CD14-positive monocyte (primary cell): ENCODE results near the gene FAM180A. TPM values are rescaled to one million over a fixed set of nuclear protein-coding genes. Genes with fewer than 3 reads are reported as not detected.

Experiments
- DNase-seq, 3 donors: peaks; one replicate each; pipeline ENCODE4 v3.0.0-alpha.2; 2011 to 2022
- H2AFZ ChIP-seq: 2 replicates; pipeline ENCODE4 v1.6.0; 2012; ENCODE audit warnings: mild to moderate bottlenecking, low read depth, low read length, inconsistent platforms; ENCODE audit not compliant: insufficient read depth, poor library complexity, severe bottlenecking
- H3K27ac ChIP-seq, 2 donors: 1 replicate in 1 of 2; 2 replicates in 1 of 2; pipeline ENCODE4 v1.5.1; 2012 to 2013; ENCODE audit warnings: low read length in 2 of 2, control low read depth in 1 of 2, inconsistent platforms in 1 of 2, low read depth in 1 of 2, mild to moderate bottlenecking in 1 of 2
- H3K27me3 ChIP-seq, 2 donors: one replicate each; pipeline versions ENCODE4 v1.6.0 to v1.6.1; 2011 to 2013; ENCODE audit warnings: low read length in 2 of 2; ENCODE audit not compliant: control insufficient read depth in 2 of 2, insufficient read depth in 2 of 2
- H3K36me3 ChIP-seq, 2 donors: replicated peaks in 1 of 2; 1 replicate in 1 of 2; 2 replicates in 1 of 2; pipeline versions ENCODE4 v1.5.1 to v1.6.1; 2012 to 2013; ENCODE audit warnings: low read length in 2 of 2, control low read depth in 1 of 2, inconsistent platforms in 1 of 2, mild to moderate bottlenecking in 1 of 2; ENCODE audit not compliant: insufficient read depth in 2 of 2, control insufficient read depth in 1 of 2
- H3K4me1 ChIP-seq, 2 donors: 1 replicate in 1 of 2; 2 replicates in 1 of 2; pipeline versions ENCODE4 v1.5.1 to v1.6.1; 2012 to 2013; ENCODE audit warnings: low read length in 2 of 2, control low read depth in 1 of 2, inconsistent platforms in 1 of 2, mild to moderate bottlenecking in 1 of 2, moderate library complexity in 1 of 2; ENCODE audit not compliant: insufficient read depth in 2 of 2, control insufficient read depth in 1 of 2
- H3K4me2 ChIP-seq: replicated peaks from 2 replicates; pipeline ENCODE3; 2012; ENCODE audit warnings: low read length, moderate library complexity, mild to moderate bottlenecking; ENCODE audit not compliant: poor library complexity, severe bottlenecking; ENCODE audit errors: extremely low read depth
- H3K4me3 ChIP-seq, 3 experiments: fragments of 200-600 bp in 1 of 3; sonication (generic) in 1 of 3; replicated peaks in 1 of 3; 1 replicate in 2 of 3; 2 replicates in 1 of 3; pipeline ENCODE4 v1.5.1; 2011 to 2013; ENCODE audit warnings: low read length in 3 of 3, mild to moderate bottlenecking in 3 of 3, control low read depth in 2 of 3, low read depth in 2 of 3, inconsistent platforms in 1 of 3, moderate library complexity in 1 of 3
- H3K79me2 ChIP-seq: 2 replicates; pipeline ENCODE4 v1.6.0; 2012; ENCODE audit warnings: mild to moderate bottlenecking, control low read depth, inconsistent platforms, low read length, moderate library complexity; ENCODE audit not compliant: insufficient read depth
- H3K9ac ChIP-seq: 2 replicates; pipeline ENCODE4 v1.6.0; 2017; ENCODE audit warnings: low read length, mild to moderate bottlenecking; ENCODE audit not compliant: insufficient read depth, poor library complexity, severe bottlenecking
- H3K9me3 ChIP-seq, 2 donors: replicated peaks in 1 of 2; 1 replicate in 1 of 2; 2 replicates in 1 of 2; pipeline versions ENCODE4 v1.5.1 to v1.6.1; 2012 to 2013; ENCODE audit warnings: low read length in 2 of 2, control low read depth in 1 of 2; ENCODE audit not compliant: control insufficient read depth in 1 of 2, insufficient read depth in 1 of 2
- H4K20me1 ChIP-seq: 2 replicates; pipeline ENCODE4 v1.6.0; 2012; ENCODE audit warnings: mild to moderate bottlenecking, low read length, control low read depth, moderate library complexity; ENCODE audit not compliant: insufficient read depth
- H3K27ac Mint-ChIP-seq, 7 donors: one replicate each; pipeline ENCODE4 v1.8.0; 2020; ENCODE audit warnings: mild to moderate bottlenecking in 7 of 7, mixed read lengths in 7 of 7, moderate library complexity in 6 of 7, inconsistent platforms in 2 of 7
- H3K27me3 Mint-ChIP-seq, 3 donors: one replicate each; pipeline ENCODE4 v1.8.0; 2021 to 2022; ENCODE audit warnings: low read depth in 3 of 3, mild to moderate bottlenecking in 3 of 3, mixed read lengths in 3 of 3, moderate library complexity in 3 of 3, inconsistent platforms in 1 of 3
- H3K36me3 Mint-ChIP-seq, 2 donors: one replicate each; pipeline ENCODE4 v1.8.0; 2020; ENCODE audit warnings: mixed read lengths in 2 of 2, inconsistent platforms in 1 of 2, mild to moderate bottlenecking in 1 of 2
- H3K4me1 Mint-ChIP-seq: one replicate; pipeline ENCODE4 v1.8.0; 2020; ENCODE audit warnings: mild to moderate bottlenecking, mixed read lengths
- H3K4me3 Mint-ChIP-seq, 2 donors: one replicate each; pipeline ENCODE4 v1.8.0; 2020; ENCODE audit warnings: mild to moderate bottlenecking in 2 of 2, mixed read lengths in 2 of 2, moderate library complexity in 1 of 2
- H3K9me3 Mint-ChIP-seq, 7 donors: one replicate each; pipeline ENCODE4 v1.8.0; 2020 to 2022; ENCODE audit warnings: mixed read lengths in 7 of 7, mild to moderate bottlenecking in 6 of 7, moderate library complexity in 6 of 7, inconsistent platforms in 2 of 7
- CTCF ChIP-seq: fragments of 200-600 bp; IDR thresholded peaks from one replicate; pipeline ENCODE4 v1.8.0; 2022; ENCODE audit warnings: antibody characterized with exemption, mild to moderate bottlenecking
- WGBS: methylation state at CpG from one replicate; pipeline ENCODE4 v1.1.5; 2013; ENCODE audit warnings: missing lambda C conversion rate; ENCODE audit not compliant: insufficient coverage; 5-methylcytosine and 5-hydroxymethylcytosine counted together
- intact Hi-C, 2 donors: fragments of 100-400 bp; cut with micrococcal nuclease; formaldehyde crosslinking; loops; one replicate each; pipeline versions ENCODE4 v1.15.0 to v1.15.1; 2023
- polyA plus RNA-seq, 3 donors: library from polyadenylated mRNA; depleted of rRNA in 1 of 3; unstranded in 2 of 3; stranded (reverse) in 1 of 3; fragments of 300-500 nt in 2 of 3; fragments of >200 nt in 1 of 3; fragmentation: Illumina TruSeq in 2 of 3; gene quantifications; 1 replicate in 2 of 3; 2 replicates in 1 of 3; pipeline ENCODE4 v1.2.3, GENCODE V29; 2012 to 2021

Gene FAM180A
- polyA plus RNA-seq, 3 donors, result not detected

GRCh38 chr7:135726911-135727673 lies 21.5 kb downstream of the FAM180A start:
- TF ChIP-seq CTCF, result no peak
- Mint-ChIP-seq H3K4me3 (no peak overlapping the region), H3K36me3 (no peaks in the 10 kb centered on the region), H3K27me3 (peaks cover 0 to 3% (median 3%) of the 10 kb centered on the region in 3 donors), H3K9me3 (peaks cover 0 to 2% (median 0%) of the 10 kb centered on the region in 7 donors), H3K27ac (no peak overlapping the region), H3K4me1 (no peaks in the 10 kb centered on the region)
- Histone ChIP-seq H3K9me3 (no peaks in the 10 kb centered on the region), H3K4me3 (no peak overlapping the region), H3K27ac (no peak overlapping the region), H3K27me3 (no peaks in the 10 kb centered on the region), H3K36me3 (no peaks in the 10 kb centered on the region), H3K79me2 (no peaks in the 10 kb centered on the region), H4K20me1 (no peaks in the 10 kb centered on the region), H3K9ac (no peak overlapping the region), H2AFZ (no peak overlapping the region), H3K4me2 (no peak overlapping the region), H3K4me1 (no peaks in the 10 kb centered on the region)
- no peak for DNase-seq
- intact Hi-C loops, result no loop called here
- WGBS, result 95% methylated on average over 26 of the region's 30 CpGs

- Mint-ChIP-seq H3K27ac (peak overlapping the region in 1 of 7 donors; percentile 14), H3K36me3 (no peaks in the 10 kb centered on the region), H3K9me3 (peaks cover 0 to 3% (median 0%) of the 10 kb centered on the region in 7 donors), H3K27me3 (peaks cover 0 to 5% (median 3%) of the 10 kb centered on the region in 3 donors), H3K4me1 (no peaks in the 10 kb centered on the region), H3K4me3 (no peak overlapping the region)
- DNase-seq, result no peak
- no peak overlapping the region for H3K4me3 ChIP-seq
- no peak overlapping the region for H3K27ac ChIP-seq
- no peaks in the 10 kb centered on the region for H3K4me1 ChIP-seq
- no peak for TF ChIP-seq CTCF
- H4K20me1 ChIP-seq, result no peaks in the 10 kb centered on the region
- H2AFZ ChIP-seq, result no peak overlapping the region
- no peak overlapping the region for H3K9ac ChIP-seq
- no peaks in the 10 kb centered on the region for H3K9me3 ChIP-seq
- H3K27me3 ChIP-seq, result no peaks in the 10 kb centered on the region
- H3K36me3 ChIP-seq, result no peaks in the 10 kb centered on the region
- H3K79me2 ChIP-seq, result no peaks in the 10 kb centered on the region
- 0% methylated on average over 2 of the region's 5 CpGs for WGBS
- no peak overlapping the region for H3K4me2 ChIP-seq
- intact Hi-C loops, result no loop called here
Measured at GRCh38 chr7:135726276-135726788, 22.3 kb downstream of the FAM180A start.
